ENCODE results near the gene SLFNL1.

SLFNL1 gene

DNA sequence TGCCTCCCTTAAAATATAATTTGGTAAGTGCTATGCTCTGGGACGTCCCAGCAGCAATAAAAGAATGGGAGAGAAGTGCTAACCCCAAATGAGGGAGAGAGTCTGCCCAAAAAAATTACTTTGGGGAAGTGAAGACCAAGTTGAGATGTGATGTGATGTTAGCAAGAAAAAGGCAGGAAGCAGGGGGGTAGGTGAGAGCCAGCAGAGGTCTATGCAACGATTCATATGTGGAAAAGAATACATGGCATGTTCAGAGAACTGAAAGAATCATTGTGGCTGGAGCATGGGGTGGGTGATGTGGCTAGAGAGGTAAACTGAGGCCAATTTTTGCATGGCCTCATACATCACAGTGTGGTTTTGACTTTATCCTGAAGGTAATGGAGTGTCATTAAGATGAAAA lies 47.6 kb downstream of the SLFNL1 start:
- no peak for TF ChIP-seq POLR2AphosphoS5 (IDR thresholded peaks at IDR 0.05; ENCODE audit: low read depth, low read length)
- no peak for TF ChIP-seq POLR2A (IDR thresholded peaks at IDR 0.05; ENCODE audit: low read depth, low read length)
- TF ChIP-seq TAF1 (IDR thresholded peaks at IDR 0.05; ENCODE audit: borderline replicate concordance, low read depth, low read length): no peak
- DNase-seq (ENCODE audit: insufficient read length) (no peak), FAIRE-seq (no peak)

DNA sequence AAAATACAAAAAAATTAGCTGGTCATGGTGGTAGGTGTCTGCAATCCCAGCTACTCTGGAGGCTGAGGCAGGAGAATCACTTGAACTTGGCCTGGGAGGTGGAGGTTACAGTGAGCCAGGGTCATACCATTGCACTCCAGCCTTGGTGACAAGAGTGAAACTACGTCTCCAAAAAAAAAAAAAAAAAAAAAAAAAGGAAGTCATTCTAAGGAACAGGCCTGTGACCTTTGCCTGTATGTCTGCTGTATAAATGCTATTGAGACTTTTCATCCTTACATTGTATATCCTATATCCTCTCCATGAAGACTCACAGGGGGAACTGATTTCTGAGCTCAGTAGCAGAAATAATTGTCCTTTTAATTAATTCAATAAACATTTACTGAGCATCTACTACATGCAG lies 49.6 kb downstream of the SLFNL1 start:
- TF ChIP-seq TAF1 (IDR thresholded peaks at IDR 0.05; ENCODE audit: borderline replicate concordance, low read depth, low read length): no peak
- no peak for TF ChIP-seq POLR2A (IDR thresholded peaks at IDR 0.05; ENCODE audit: low read depth, low read length)
- TF ChIP-seq POLR2AphosphoS5 (IDR thresholded peaks at IDR 0.05; ENCODE audit: low read depth, low read length): no peak
- DNase-seq (ENCODE audit: insufficient read length): no peak
- FAIRE-seq: no peak

DNA sequence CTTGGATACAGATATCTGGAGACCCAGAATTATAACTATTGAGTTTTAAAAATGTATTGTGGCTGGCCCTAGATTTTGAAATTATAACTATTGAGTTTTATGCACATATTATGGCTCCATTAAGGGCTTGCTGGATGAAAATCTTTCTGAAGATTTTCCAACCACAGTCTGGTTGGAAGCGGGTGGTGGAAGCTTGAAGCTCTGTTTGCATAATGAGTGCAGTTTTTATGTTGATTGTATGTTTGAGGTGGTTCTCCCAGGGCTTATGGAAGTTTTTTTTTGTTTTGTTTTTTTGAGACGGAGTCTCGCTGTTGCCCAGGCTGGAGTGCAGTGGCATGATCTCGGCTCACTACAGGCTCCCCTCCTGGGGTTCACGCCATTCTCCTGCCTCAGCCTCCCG lies 52.1 kb downstream of the SLFNL1 start:
- no peak for DNase-seq (ENCODE audit: insufficient read length)

DNA sequence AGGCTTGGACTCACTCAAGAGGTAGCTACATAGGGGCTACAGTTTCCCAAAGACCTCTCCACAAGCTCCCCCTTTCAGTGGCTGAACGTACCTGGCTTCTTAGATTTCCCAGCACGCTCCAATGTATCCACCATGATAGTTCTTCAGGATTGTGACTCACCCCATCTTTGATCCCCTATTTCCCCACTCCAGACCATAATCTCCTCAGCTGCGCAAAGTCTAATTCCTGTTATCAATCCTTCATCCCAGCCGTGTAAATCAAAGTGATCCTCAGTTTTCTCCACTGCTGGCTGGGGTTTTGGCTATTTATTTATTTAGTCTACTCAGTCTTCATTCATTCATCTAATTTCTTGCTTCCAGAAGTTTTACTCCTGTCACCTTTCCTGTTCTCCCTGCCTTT lies 55.1 kb downstream of the SLFNL1 start:
- FAIRE-seq (no peak), DNase-seq (ENCODE audit: insufficient read length) (no peak)
- TF ChIP-seq POLR2AphosphoS5 (IDR thresholded peaks at IDR 0.05; ENCODE audit: low read depth, low read length) (no peak), TAF1 (IDR thresholded peaks at IDR 0.05; ENCODE audit: borderline replicate concordance, low read depth, low read length) (no peak), POLR2A (IDR thresholded peaks at IDR 0.05; ENCODE audit: low read depth, low read length) (no peak)

More for the DNA sequence above, 52.1 kb downstream of the SLFNL1 start:
- FAIRE-seq: no peak
- TF ChIP-seq TAF1 (IDR thresholded peaks at IDR 0.05; ENCODE audit: borderline replicate concordance, low read depth, low read length) (no peak), POLR2AphosphoS5 (IDR thresholded peaks at IDR 0.05; ENCODE audit: low read depth, low read length) (no peak), POLR2A (IDR thresholded peaks at IDR 0.05; ENCODE audit: low read depth, low read length) (no peak)
